Activated CD8-positive, alpha-beta memory T cell treated with anti-CD3 and anti-CD28 coated beads for 1 hour (primary cell): ENCODE measurements around the gene TIAM2.
"Not testable (repeated sequence)": the region's sequence is repeated elsewhere in the genome, so short reads cannot be mapped to it uniquely, and the experiment has no call there.

Experiments
- DNase-seq, 2 donors: peaks; one replicate each; pipeline ENCODE4 v3.0.0-alpha.2; 2020; ENCODE audit warnings: low read depth in 1 of 2; ENCODE audit errors: extremely low read depth in 1 of 2

Gene TIAM2

DNA sequence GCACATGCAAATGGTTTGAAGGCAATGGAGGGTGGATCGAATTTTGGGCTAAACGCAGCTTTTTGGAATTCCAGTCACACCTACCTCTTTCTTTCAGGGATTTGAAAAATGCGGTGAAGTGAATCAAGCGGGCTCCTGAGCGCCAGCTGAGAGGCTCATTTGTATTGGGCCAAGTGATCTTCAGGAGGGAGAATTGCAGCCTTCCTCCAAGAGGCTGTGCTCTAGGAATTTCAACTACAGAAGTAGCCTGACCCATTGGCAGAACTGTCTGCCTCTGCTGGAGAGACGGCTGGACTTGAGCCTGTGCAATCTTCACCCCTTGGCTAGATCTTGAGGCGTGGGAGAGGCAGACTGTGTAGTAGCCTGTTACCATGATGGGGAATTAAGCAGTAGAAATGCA, 5.7 kb upstream of the TIAM2 start:
- no peak for DNase-seq

DNA sequence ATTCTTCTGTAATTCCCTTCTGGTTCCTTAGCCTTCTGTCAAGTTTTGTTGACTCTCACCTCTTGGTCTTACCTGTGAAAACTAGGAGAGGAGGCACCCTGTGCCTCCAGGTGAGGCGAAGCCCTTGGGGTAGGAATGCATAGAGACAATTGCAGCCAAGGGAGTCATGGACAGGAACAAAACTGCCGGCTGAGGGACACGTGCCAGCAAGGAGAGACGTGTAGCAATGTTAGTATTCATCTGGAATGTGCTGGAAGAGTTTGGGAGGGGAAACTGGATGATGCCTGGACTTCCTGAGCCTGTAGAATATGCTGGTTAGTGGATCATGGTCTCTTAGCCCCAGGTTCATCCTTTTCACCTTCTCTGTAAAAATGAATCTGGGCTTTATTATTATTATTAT, 3.9 kb upstream of the TIAM2 start:
- no peak for DNase-seq

DNA sequence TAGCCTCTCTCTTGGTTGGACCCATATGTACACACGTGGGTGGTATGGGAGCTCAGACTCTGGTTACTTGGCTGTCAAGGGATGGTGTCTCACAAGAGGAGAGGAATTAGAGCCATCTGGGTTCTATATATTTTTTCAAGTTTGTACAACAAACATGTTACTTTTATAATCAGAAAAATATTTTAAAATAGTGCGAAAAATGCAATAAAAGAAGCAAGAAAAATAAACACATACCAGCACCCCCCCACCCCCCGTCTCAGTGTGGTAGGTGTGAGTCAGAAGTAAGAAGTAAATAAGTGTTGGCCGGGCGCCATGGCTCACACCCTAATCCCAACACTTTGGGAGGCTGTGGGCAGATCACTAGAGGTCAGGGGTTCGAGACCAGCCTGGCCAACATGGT, 2.1 kb upstream of the TIAM2 start:
- DNase-seq = no peak

DNA sequence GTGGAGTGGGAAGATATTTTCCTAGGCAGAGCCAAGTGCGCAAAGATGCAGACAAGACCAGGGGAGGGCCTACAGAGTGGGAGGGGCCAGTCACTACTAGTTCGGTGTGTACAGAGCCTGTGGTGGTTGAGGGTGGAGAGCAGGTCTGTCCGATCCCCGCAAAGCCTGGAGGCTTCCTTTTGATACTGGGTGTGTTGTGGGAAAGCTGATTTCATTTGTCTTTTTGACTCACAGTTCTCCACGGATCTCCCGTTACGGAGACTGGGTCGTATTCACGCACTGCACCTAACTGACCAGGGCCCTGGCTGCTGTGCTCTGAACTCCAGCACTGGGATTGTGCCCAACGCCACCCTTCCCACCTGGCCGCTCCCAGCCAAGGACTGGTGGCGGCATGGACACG, 1.4 kb upstream of the TIAM2 start:
- DNase-seq = no peak

DNA sequence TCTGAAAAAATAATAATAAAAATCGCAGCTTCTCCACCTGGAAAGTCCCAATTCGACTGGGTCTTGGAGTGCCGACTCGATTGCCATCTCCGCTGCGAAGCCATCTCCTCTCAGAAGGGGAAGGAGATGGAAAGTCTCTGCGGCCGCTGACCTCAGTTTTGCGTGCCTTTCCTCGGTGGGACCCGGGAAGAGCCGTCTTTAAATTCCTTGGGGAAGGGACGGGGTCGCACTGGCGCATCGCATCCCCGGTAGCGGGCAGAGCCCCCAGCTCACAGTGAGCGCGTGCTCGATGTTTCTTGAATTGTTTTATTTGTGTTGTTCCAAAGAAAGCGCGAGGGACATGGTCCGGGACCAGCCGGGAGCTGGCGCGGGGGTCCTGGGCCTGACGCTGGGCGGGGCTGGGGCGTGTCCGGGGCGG, 270 bp upstream of the TIAM2 start:
- DNase-seq = no peak

DNA sequence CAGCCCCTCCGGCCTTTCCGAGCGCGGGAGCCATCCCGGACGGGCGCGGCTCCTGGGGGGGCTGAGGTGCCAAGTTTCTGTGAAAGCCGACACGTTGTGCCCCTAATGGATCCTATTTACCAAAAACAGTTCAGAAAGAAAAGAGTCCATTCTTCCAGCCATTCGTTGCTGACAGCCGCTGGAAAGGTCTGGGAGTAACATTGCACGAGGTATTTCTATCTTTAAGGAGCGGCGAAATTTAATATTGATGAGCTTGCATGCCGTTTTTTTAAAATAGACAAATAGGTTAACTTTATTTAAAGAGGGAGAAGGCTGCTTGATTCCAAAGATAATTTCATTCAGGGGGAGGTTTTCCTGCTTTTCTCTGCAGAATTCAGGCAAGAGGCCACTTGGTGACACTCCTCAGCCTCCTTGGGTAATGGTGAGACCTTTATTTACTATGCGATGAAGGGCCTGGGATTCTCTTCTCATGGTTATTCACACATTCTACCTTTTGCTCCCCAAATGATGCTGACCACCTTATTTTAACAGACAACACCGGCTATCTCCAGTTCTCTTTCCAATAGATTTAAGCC, 988 bp downstream of the TIAM2 start:
- no peak for DNase-seq

DNA sequence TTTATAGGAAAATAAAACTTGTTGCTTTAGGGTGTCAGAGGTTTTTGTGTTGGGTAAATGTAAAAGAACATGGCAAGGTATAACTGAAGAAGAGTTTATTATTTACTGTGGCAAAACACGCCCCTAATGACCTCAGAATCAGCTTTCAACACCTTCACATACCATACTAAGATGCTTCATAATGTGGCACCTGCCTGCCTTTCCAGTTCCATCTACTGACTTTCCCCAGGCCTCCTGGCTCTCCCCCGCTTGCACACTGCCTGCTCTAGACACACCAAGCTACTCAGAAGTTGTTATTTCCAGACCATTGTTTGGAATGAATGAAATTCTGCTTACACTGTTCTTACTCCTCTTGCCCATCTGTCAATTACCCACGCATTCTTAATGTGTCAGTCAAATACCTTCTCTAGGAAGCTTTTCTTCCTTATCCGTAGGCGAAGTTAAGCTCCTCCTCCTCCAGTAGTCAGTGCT, 1.8 kb downstream of the TIAM2 start:
- DNase-seq = no peak

DNA sequence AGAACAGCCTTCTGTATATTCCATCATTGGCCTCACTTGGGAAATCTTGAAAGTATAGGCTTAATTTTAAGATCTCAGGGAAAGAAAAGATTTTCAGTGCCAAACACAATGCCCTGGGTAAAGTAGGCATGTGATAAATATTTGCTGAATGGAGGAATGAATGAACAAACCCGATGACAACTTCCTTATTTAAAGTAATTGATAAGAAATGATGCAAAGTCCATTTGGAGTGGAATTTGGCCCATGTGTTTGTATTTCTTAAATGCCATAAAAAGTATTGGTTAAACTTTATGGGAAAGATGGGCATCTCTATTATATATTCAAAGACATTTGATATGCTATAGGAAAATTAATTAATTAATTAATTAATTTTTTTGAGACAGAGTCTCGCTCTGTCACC, 3.7 kb downstream of the TIAM2 start:
- no peak for DNase-seq

DNA sequence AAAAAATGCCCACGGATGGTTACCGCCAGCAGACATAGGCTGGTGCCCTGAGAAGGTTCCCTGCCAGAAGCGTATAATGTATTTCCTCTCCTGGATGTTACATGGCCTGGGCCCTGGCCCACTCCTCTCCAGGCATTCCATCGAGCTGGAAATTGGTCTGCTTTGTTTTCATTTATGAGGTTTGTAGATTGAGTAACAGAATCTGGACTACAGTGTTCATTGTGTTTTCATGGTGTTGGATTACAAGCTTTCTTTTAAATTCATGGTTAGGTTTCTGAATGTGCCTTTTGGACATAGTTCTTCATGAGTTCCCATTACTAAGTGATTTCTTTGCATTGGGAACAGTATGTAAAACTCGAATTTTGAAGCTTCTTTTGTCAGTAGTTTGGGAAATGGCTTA, 6.4 kb downstream of the TIAM2 start:
- no peak for DNase-seq

DNA sequence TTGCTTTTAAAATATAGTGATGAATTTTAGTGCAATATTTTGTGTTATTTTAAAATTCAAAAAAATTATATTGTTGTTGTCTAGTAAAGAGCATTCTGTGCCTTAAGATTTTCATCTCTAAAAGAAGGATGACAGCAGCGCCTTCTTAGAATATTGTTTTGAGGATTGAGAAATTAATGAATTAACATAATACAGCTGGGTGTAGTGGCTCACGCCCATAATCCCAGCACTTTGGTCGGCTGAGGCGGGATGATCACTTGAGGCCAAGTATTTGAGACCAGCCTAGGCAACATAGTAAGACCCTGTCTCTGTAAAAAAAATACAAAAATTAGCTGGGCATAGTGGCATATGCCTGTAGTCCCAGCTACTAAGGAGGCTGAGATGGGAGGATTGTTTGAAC, 6.8 kb downstream of the TIAM2 start:
- no peak for DNase-seq

DNA sequence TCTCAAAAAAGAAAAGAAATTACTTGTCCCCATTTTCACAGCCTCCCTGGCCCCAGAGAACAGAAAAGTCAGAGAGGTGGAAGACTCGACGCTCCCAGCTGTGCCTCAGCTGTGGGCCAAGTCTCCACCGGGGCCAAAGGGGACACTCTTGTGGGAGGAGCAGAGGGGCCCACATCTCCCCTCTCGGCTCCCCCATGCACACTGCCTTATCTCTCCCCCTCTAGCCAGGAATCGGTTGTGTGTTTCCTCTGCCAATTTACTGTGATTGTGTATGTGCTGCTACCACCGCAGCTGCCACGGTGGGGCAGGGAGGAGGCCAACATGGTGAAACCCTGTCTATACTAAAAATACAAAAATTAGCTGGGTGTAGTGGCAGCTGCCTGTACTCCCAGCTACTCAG, 8.4 kb downstream of the TIAM2 start:
- DNase-seq = no peak

DNA sequence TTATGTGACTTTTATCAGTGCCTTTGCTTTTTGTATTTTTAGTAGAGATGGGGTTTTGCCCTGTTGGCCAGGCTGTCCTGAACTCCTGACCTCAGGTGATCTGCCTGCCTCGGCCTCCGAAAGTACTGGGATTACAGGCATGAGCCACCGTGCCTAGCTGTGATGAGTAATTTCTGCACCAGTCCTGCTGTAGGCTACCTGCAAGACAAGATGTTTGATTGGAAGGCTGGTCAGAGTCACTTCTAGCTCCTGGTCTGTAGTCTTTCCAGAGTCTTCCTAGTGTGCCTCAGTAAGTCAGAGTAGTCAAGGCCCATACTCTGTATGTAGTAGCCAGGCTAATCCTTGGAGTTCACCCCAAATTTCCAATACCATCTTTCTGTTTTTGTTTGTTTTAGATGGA, 8.9 kb downstream of the TIAM2 start:
- no peak for DNase-seq

DNA sequence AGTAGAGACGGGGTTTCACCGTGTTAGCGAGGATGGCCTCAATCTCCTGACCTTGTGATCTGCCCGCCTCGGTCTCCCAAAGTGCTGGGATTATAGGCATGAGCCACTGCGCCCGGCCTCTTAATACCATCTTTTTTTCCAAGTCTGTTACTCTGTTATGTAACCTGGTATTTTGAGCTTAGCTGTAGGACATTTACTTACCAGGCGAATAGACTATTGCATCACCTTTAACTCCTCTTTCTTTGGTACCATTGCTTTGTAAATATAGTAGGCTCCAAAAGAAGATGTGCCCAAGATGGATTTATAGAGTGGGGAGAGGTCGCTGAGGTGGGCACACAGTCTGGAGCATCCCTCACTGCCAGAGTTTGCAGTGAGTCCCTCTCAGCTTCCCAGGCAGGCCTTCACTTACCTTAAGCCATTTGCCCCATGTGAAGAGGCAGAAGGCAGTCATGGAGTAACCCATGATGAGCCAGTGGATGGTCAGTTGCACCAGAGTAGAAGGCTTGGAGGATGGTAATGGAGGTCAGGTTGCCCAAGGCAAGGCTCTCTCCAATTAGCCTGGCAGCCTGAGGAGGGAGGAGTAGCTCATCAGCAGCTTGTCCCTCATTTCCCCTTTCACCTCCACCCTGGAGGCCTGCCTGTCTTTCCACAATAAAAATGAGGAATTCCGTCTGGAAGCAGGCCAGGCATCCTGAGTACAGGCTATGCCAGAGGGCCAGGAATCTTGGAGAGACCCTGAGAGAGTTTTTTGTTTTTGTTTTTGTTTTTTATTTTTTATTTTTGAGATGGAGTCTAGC, 9.7 kb downstream of the TIAM2 start:
- no peak for DNase-seq

DNA sequence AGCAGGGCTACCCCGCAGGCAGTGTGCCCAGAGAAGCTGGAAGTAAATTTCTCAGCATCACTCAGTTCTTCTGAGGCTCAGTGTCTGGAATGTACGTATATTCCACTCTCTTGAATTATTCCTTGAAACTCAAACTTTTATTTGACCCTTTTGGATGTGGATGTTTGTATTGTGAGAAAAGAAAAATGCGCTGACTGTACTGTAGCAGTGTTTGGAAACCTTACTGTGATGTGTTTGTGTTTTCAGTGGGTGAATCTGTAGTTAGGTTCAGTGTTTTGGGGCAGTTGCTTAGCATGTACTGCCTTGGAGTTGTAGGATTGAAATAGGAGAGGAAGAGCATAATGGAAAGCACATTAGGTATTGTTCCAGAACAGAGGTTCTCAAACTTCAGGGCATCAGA, 13.5 kb downstream of the TIAM2 start:
- DNase-seq = no peak

DNA sequence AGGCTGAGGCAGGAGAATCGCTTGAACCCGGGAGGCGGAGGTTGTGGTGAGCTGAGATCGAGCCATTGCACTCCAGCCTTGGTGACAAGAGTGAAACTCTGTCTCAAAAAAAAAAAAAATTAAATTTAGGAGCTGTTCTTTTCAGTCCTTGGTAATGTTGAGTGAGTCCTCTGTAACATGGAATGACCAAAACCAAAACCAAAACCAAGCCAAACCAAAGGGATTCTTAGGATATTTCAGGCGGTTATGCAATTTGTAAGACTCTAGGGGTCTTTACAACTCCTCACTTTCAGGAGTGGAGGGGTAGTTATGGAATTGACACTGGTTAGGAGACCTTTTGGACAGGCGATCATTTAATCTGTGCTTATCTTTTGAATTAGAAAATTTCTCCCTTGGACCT, 15.8 kb downstream of the TIAM2 start:
- DNase-seq = no peak

DNA sequence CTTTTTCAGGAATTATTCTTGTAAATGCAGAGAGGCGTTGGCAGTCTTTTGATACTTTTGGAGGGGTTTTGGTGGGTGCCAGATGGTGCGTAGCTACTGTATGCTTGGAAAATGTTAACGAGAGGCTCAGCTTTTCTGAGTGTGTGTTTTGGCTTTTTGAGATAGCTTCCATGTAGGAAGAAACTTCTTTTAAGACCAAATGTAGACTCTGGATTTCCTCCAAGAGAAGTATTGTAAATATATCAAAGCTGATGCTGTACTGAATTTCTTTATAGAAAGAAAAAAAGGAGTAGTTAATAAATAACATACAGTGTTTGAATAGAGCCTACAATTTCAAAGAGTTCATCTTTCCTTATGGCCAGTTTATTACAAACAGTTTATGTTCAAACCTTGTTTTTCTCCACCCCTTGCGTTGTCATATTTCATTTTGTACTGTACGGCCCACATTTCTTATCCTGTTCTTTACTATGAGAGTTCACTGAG, 16.7 kb downstream of the TIAM2 start:
- no peak for DNase-seq

DNA sequence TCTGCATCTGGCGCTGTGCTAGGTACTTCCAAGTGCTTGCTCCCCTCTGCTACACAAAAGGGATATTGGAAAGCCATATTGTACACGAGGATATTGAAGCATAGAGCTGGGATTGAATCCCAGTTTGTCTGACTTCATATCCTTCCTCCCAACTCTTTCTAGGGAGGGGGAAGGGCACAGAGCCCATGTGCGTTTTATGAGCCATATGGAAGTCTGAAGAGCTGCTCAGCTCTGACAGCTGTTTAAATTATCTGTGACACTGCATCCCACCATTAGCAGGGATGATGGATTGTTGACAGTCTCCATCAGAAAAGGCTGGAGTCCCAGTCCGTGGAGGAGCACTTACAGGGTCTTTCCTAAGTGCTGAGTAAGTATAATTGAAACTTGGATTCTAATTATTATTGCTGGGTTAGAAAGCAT, 18.4 kb downstream of the TIAM2 start:
- no peak for DNase-seq

DNA sequence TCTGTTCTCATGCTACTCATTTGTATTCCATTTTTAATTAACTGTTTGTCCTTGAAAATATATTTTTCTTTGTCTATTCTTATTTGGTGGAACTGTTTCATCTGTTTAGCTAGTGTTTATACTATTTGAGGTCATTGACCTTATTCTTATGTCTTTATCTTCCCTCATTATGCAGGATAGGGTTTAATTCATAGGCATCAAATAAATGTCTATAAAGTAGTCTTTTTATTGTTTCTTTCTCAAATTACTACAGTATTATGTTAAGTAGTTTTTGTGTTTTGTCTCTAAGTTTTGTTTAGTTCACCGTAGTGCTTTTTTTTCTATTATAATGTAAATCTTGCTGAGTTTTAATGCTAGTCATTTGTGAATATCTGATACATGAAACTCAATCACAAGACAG, 19.0 kb downstream of the TIAM2 start:
- DNase-seq = no peak

DNA sequence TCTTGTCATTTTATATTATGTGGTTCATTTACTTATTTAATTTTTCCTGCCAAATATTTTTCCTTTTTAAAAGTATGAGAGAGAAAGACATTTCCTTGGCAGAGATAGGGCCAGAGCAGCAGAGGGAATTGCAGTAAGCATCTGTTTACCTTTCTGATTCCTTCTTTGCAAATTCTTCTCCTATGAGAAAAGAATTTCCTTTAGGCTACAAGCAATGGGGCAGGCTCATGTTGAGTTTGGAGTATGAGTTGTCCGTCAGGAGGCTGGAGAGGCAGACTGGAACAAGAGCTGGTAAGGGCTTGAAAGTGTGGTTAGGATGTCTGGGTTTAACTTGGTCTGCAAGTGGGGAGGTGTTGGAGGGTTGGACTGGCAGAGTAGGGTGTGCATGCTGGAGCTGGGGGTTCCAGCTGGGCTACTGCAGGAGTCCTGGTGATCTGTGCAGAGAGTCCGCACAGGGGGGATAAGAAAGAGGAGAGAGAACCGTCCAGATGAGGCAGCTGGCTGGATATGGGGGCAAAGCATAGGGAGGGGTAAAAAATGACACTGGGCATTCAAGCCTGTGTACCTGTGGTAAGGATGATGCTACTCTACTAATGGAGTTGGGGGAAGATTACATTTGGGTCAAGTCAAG, 19.7 kb downstream of the TIAM2 start:
- DNase-seq = no peak

DNA sequence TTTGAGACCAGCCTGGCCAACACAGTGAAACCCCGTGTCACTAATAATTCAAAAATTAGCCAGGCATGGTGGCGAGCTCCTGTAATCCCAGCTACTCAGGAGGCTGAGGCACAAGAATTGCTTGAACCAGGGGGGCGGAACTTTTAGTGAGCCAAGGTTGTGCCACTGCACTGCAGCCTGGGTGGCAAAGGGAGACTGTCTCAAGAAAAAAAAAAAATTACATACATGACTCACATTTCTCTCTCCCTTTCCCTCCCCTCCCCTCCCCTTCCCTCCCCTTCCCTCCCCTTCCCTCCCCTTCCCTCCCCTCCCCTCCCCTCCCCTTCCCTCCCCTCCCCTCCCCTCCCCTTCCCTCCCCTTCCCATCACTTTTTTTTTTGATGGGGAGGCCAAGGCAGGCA, 23.3 kb downstream of the TIAM2 start:
- not testable (repeated sequence) for DNase-seq

DNA sequence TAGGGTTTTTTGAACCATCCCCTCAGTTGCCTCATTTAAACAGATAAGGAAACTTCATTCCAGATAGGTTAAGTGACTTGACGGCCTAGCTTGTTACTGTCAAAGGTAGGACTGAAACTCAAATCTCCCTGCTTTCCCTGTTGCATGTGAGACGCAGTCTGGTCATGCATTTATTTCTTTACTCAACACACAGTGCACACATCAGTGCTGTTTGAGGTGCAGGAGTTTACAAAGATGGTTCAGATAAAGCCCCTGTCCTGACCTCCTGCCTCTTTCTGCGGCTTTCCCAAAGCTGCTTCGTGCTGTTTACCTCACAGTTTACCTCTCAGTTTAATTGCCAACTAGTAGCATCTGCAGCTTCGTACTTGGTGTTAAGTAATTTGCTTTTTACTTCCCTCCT, 26.6 kb downstream of the TIAM2 start:
- DNase-seq = no peak

DNA sequence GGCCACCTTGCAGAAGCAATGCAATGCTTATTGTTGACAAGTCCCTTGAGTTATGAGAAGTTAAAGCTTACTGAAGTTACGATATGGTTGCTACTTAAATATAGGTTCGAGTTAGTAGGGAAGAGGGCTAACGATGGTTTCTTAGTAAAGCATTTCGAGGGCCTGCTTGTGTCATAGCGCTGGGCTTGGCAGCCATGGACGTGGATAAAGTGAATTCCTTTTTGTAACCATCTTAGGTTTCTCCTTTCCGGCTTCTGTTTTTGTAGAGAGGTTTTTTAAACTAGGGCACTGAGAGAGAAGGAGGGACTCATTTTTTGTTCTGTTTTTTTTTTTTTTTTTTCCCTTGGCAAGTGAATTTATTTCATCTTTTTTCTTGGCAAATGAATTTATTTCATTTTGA, 27.6 kb downstream of the TIAM2 start:
- DNase-seq = no peak
